GM12891 (cell line): ENCODE data around the gene WTIP.

Source experiments
- PAX5 ChIP-seq: IDR thresholded peaks from 2 replicates; pipeline ENCODE4 v1.6.1; 2011; ENCODE audit warnings: low read length, moderate library complexity, mild to moderate bottlenecking; ENCODE audit not compliant: insufficient read depth, severe bottlenecking
- POLR2A ChIP-seq: IDR thresholded peaks from 2 replicates; pipeline ENCODE4 v1.6.1; 2011; ENCODE audit warnings: low read depth, low read length, control low read depth
- POLR2AphosphoS5 ChIP-seq: IDR thresholded peaks from 2 replicates; pipeline ENCODE4 v1.6.1; 2011; ENCODE audit warnings: low read depth, low read length, control low read depth
- TAF1 ChIP-seq: IDR thresholded peaks from 2 replicates; pipeline ENCODE4 v1.6.1; 2011; ENCODE audit warnings: low read depth, low read length, control low read depth

GRCh38 chr19:34432797-34433196, 48.8 kb upstream of the WTIP start:
- no peak for TF ChIP-seq POLR2A
- TF ChIP-seq POLR2AphosphoS5: no peak
- TF ChIP-seq TAF1: no peak
- no peak for TF ChIP-seq PAX5
